Stimulated activated CD8-positive, alpha-beta memory T cell treated with anti-CD3 and anti-CD28 coated beads, Interleukin-15, amount 100 ng/mL, for 48 hours (primary cell): Measurements from ENCODE around the gene BIN1.
"Not testable (repeated sequence)": the region's sequence is repeated elsewhere in the genome, so short reads cannot be mapped to it uniquely, and the experiment has no call there.

Experiments used
- DNase-seq, 2 donors: peaks; one replicate each; pipeline ENCODE4 v3.0.0-alpha.2; 2020; ENCODE audit warnings: low read depth in 2 of 2

The BIN1 gene

DNA sequence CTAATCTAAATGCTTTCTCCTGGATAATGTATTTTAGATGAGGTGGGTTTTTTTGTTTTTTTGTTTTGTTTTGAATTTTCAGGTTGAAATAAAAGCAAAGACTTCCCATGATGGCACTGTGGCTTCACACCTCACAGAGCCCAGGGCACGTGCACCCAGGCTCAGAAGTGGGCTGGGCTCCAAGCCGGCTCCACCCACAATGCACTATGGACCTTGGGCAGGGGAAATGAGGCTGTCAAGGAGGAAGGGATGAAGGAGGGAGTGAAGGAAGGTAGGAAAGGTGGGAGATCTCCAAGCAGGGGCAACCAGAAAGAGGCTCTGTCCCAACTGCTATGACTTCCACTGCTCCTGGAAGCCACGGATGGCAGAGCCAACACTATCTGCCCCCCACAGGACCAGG, 60.4 kb downstream of the BIN1 start:
- no peak for DNase-seq

DNA sequence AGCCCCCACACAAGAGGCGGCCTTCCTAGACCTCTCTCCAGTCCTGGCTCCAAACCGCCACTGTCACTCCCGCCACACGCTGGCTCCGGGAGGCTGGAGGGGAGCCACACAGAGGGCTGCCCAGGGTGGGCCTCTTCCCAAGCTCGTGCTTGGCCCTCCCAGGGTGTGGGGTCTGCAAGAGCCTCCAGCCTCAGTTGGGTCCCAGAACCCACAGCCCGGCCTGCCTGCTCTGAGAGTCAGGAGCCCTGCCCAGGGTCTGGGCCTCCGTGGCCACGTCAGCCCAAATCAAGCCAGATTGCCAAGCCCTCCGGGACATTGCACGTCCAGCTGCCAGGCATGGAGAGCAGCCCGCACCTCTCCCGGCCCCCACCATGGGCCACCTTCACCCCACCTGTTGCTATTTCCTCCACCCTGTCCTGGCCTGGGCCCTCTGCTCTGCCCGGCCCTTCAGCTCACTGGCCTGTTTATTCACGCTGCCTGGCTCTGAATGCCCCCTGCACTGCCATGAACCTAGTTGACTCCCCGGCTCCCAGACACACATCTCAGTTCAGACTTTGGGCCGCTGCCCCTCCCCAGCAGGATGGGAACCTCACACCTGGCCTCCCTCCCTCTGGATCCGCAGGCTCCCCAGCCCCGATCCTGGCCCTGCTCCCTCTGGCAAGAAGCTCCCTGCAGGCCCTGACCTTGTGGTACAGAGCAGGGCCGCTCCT, 61.0 kb downstream of the BIN1 start:
- DNase-seq: no peak

GRCh38 chr2:127044977-127045661, 61.8 kb downstream of the BIN1 start:
- no peak for DNase-seq

DNA sequence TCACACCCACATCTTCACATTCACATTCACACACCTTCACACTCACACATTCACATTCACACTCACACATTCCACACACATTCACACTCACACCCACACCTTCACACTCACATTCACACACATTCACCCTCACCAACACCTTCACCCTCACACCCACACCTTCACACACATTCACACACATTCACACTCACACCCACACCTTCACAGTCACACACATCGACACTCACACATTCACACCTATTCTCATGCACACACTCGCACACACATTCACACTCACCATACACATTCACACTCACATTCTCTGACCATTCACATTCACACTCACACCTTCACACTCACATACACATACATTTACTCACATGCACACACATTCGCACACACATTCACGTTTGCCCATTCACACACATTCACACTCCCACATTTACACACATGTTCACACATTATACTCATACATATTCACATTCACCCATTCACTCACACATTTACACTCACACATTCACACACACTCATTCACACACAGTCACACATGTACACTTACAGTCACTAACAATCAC, 62.7 kb downstream of the BIN1 start:
- DNase-seq: no peak

DNA sequence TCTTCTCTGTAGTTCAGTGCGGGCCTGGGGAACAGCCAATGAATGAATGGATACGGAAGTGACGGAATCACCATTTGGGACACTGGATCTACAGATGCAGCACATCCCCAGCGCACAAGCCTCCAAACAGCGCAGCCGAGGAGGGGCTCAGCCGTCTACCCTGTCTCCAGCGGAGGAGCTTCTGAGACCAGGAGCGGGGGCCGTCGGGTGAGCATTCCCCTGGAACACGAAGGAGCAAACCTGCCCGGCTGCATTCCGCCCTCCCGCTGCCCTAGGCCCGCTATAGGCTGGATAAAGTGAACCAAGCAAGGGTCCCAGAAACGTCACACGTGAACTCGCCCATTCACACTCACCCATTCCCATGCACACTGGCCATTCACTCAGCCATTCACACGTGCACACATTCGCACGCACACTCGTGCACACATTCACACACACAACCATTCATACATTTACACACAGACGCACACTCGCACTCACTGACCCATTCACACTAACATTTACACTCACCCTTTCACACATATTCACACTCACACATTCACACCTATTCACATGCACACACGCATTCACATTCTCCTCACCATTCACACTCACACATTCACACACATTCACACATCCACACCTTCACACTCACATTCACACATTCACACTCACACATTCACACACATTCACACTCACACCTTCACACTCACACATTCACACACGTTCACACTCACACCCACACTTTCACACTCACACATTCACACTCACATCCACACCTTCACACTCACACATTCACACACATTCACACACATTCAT, 63.4 kb downstream of the BIN1 start:
- DNase-seq: no peak

GRCh38 chr2:127041259-127041970, 65.5 kb downstream of the BIN1 start:
- DNase-seq: no peak

GRCh38 chr2:127040169-127040568, 66.8 kb downstream of the BIN1 start:
- no peak for DNase-seq

DNA sequence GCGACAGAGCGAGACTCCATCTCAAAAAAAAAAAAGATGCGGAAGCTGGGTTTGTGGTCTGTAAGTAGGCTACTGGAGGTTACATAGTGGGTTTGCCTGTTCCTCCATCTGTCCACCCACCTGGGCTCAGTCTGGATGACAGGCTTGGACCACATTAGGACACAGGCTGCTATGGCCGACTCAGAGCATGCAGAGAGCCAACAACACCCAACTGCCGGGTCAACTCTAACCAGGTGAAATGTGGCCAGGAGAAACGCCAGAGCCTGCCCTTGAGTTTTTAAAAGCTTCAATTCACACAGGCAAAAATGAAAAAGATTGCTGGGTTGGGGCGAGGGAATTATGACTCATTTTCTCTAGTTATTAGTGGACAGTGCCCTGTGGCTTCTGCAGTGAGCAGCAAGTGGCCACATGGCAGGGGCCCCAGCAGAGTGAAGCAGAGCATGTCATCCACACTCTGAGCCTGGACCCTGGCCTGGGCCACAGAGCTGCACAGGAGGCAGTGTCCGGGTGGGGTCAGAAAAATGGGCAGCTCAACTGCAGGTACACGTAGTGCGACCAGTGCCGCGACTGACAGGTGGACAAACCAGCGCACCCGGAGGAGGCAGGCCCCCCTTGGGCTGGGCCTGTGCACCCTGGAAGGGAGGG, 67.4 kb downstream of the BIN1 start:
- DNase-seq: no peak

GRCh38 chr2:127037476-127037875, 69.5 kb downstream of the BIN1 start:
- no peak for DNase-seq

DNA sequence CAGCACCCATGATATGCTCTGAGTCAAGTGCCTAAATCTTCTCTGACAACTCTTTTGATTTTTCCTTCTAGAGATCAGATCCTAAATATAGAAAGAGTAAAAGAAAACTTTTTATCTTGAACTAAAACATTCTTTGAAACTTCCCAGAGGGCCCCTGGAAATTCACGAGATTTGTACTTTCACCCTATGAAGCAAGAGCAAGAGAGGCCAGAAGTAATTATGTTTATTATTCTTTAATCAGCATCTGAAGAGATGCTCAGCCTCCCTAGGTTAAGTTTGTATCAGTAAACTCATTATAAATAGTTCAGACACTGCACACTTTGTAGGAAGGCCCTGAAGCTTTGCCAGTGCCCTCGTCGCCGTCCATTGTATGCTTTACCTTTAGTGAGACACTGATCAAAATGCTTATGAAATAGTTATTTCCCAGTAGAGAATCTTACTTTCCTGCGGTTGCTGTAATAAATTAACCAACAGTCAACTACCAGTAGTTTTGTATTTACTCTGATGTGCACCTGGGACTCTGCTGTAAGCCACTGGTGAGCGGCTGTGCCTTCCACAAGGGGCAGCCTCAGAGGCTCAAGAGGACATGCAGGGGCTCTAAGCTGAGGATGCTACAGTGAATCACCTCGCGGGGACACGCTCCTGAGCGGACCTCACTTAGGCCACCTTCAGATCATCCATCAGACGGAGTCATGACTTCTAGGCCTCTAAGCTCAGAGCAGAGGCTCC, 71.9 kb downstream of the BIN1 start:
- DNase-seq: no peak

- no peak for DNase-seq
These were observed 72.9 kb downstream of the BIN1 start for GRCh38 chr2:127034051-127034450.

GRCh38 chr2:127032621-127033020, 74.3 kb downstream of the BIN1 start:
- DNase-seq: no peak

- DNase-seq: no peak
These were observed 77.5 kb downstream of the BIN1 start for GRCh38 chr2:127029350-127030051.

GRCh38 chr2:127028745-127029144, 78.2 kb downstream of the BIN1 start:
- not testable (repeated sequence) for DNase-seq

- no peak for DNase-seq
These were observed 79.2 kb downstream of the BIN1 start for GRCh38 chr2:127027715-127028114.

- peak; percentile 70 to 71 for DNase-seq
These were observed 81.4 kb downstream of the BIN1 start for GRCh38 chr2:127025359-127026166.

DNA sequence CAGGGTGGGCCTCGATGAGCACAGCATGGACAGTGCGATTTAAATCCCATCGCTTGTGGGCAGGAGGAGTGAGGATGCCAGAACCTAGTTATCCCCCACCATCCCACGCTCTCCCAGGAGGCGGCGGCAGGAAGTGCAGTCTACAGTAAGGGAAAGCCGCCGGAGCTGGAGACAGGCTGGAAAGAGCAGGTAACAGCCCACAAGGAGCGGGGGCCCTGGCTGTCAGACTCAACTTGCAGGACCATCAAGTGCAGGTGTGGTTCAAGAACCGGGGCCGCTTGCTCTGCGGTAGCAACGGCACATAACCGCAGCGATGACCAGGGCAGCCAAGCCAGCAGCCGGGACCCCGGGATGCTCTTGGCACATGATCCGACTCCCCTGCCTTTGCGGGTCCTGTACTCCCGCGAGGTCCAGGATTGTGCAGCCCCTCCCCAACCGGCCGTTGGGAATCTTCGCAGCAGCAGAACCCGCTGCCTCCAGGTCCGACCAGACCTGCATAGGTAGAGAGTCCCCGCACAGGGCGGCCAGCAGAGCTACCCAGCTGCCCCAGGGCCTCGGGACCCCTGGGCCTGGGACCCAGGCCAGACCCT, 82.1 kb downstream of the BIN1 start:
- DNase-seq: no peak

GRCh38 chr2:127023504-127023903, 83.5 kb downstream of the BIN1 start:
- DNase-seq: no peak

- no peak for DNase-seq
These were observed 84.1 kb downstream of the BIN1 start for GRCh38 chr2:127022817-127023216.
